Endothelial cell of umbilical vein (primary cell): ENCODE data around the gene CD300C. TPM values are rescaled to one million over a fixed set of nuclear protein-coding genes. Genes with fewer than 3 reads are reported as not detected.

Experiments
- BruUV-seq: library from RNA; stranded (reverse); fragments of 400-500 nt; replicated peaks from 2 replicates; lab custom pipeline; 2021; lab: Mats Ljungman, UMichigan
- CTCF ChIA-PET: fragments of 300-600, 350-600 bp; sonication (Branson Sonifier 250); formaldehyde crosslinking; loops from one replicate; lab custom pipeline; 2021; ENCODE audit warnings: antibody characterized with exemption, inconsistent platforms; lab: Charles Lee
- POLR2A ChIA-PET: fragments of 300-600, 350-600 bp; sonication (Branson Sonifier 250); formaldehyde crosslinking; loops from one replicate; lab custom pipeline; 2021; ENCODE audit warnings: antibody characterized with exemption, inconsistent platforms; lab: Charles Lee
- DNase-seq: peaks from one replicate; pipeline ENCODE4 v3.0.0-alpha.2; 2011; ENCODE audit warnings: low read depth, low spot score
- FAIRE-seq: peaks from 2 replicates; lab custom pipeline; 2011; peaks lifted over from hg19 to GRCh38; lab: Jason Lieb, UNC
- H2AFZ ChIP-seq: 2 replicates; pipeline ENCODE4 v1.6.0; 2012; ENCODE audit warnings: low read depth, low read length, control low read depth, inconsistent platforms
- H3K27ac ChIP-seq: 2 replicates; pipeline ENCODE4 v1.5.1; 2011; ENCODE audit warnings: low read depth, mild to moderate bottlenecking, control low read depth, low read length, moderate library complexity; ENCODE audit not compliant: insufficient read depth
- H3K27me3 ChIP-seq, 2 experiments: 2 replicates each; pipeline versions ENCODE4 v1.6.0 to v1.6.1; 2011; ENCODE audit warnings: low read length in 2 of 2, mixed read lengths in 1 of 2; ENCODE audit not compliant: control insufficient read depth in 2 of 2, insufficient read depth in 2 of 2
- H3K36me3 ChIP-seq, 2 experiments: 2 replicates in 1 of 2; 3 replicates in 1 of 2; pipeline ENCODE4 v1.5.1; 2011; ENCODE audit warnings: low read length in 2 of 2, mild to moderate bottlenecking in 1 of 2, moderate library complexity in 1 of 2; ENCODE audit not compliant: control insufficient read depth in 2 of 2, insufficient read depth in 2 of 2; ENCODE audit errors: extremely low read depth in 1 of 2
- H3K4me1 ChIP-seq: 3 replicates; pipeline ENCODE4 v1.5.1; 2011; ENCODE audit warnings: mild to moderate bottlenecking, low read length; ENCODE audit not compliant: control insufficient read depth, insufficient read depth; ENCODE audit errors: extremely low read depth
- H3K4me2 ChIP-seq: 2 replicates; pipeline ENCODE4 v1.6.1; 2011; ENCODE audit warnings: low read length, control low read depth, mixed read lengths; ENCODE audit not compliant: insufficient read depth
- H3K4me3 ChIP-seq, 3 experiments: fragments of 200-600 bp in 1 of 3; sonication (generic), shearing (Covaris generic) in 1 of 3; replicated peaks in 1 of 3; 2 replicates each; pipeline ENCODE4 v1.5.1; 2011 to 2016; ENCODE audit warnings: control low read depth in 3 of 3, low read length in 3 of 3, mild to moderate bottlenecking in 2 of 3, inconsistent platforms in 1 of 3, low read depth in 1 of 3, moderate library complexity in 1 of 3; ENCODE audit not compliant: insufficient read depth in 1 of 3
- H3K79me2 ChIP-seq: 2 replicates; pipeline ENCODE4 v1.6.0; 2012; ENCODE audit warnings: low read length, inconsistent platforms; ENCODE audit not compliant: control insufficient read depth, insufficient read depth
- H3K9ac ChIP-seq: replicated peaks from 2 replicates; pipeline ENCODE3; 2011; ENCODE audit warnings: low read length, control low read depth; ENCODE audit not compliant: insufficient read depth; ENCODE audit errors: extremely low read depth
- H3K9me1 ChIP-seq: replicated peaks from 3 replicates; pipeline ENCODE4 v1.6.0; 2011; ENCODE audit warnings: mild to moderate bottlenecking, low read length; ENCODE audit not compliant: control insufficient read depth, insufficient read depth; ENCODE audit errors: extremely low read depth
- H3K9me3 ChIP-seq: replicated peaks from 2 replicates; pipeline ENCODE4 v1.5.1; 2012; ENCODE audit warnings: low read length, inconsistent platforms; ENCODE audit not compliant: control insufficient read depth, insufficient read depth
- H4K20me1 ChIP-seq: replicated peaks from 2 replicates; pipeline ENCODE3; 2011; ENCODE audit warnings: mild to moderate bottlenecking, low read length; ENCODE audit not compliant: control insufficient read depth, insufficient read depth; ENCODE audit errors: extremely low read depth
- FOS ChIP-seq: IDR thresholded peaks from 2 replicates; pipeline ENCODE4 v1.6.1; 2011; ENCODE audit warnings: mild to moderate bottlenecking, low read length, moderate library complexity, borderline replicate concordance; ENCODE audit not compliant: insufficient read depth
- JUN ChIP-seq: IDR thresholded peaks from 2 replicates; pipeline ENCODE4 v1.6.1; 2011; ENCODE audit warnings: borderline replicate concordance, low read depth; ENCODE audit not compliant: insufficient read length, insufficient read depth
- POLR2A ChIP-seq: IDR thresholded peaks from 2 replicates; pipeline ENCODE4 v1.6.1; 2012; ENCODE audit warnings: low read depth, mild to moderate bottlenecking, control low read depth, low read length
- dilution Hi-C: fragments of 300-500 bp; cut with MboI; formaldehyde crosslinking; loops from one replicate; pipeline ENCODE4 v1.15.0; 2019; ENCODE audit warnings: low sequenced_read_pairs; ENCODE audit not compliant: extremely low pct_ligation_motif_present
- intact Hi-C: fragments of 100-400 bp; cut with micrococcal nuclease; formaldehyde crosslinking; loops from one replicate; pipeline ENCODE4 v1.10.0; 2022
- polyA plus RNA-seq, 4 experiments: library from polyadenylated mRNA; depleted of rRNA in 3 of 4; stranded (reverse) in 3 of 4; unstranded in 1 of 4; fragments of >200 nt; gene quantifications; 2 replicates each; pipeline versions ENCODE4 v1.2.1 to v1.2.3, GENCODE V29; 2011 to 2012; ENCODE audit warnings: missing spikeins in 1 of 4
- total RNA-seq: library from RNA; stranded (reverse); gene quantifications from 2 replicates; pipeline ENCODE4 v1.2.3, GENCODE V29; 2021
- TF ChIP-seq, protein P1 (sequence below): IDR thresholded peaks from 2 replicates; pipeline ENCODE4 v1.6.1; 2011; ENCODE audit not compliant: insufficient read depth, insufficient read length
- TF ChIP-seq, protein P2 (sequence below), 2 donors: IDR thresholded peaks; 1 replicate in 1 of 2; 2 replicates in 1 of 2; pipeline ENCODE4 v1.5.1; 2011; ENCODE audit warnings: low read length in 2 of 2, mild to moderate bottlenecking in 2 of 2, moderate library complexity in 2 of 2, control low read depth in 1 of 2, inconsistent platforms in 1 of 2, low read depth in 1 of 2; ENCODE audit not compliant: insufficient read depth in 1 of 2; ENCODE audit errors: extremely low read depth in 1 of 2

Gene CD300C
- total and polyA plus RNA-seq, 2 donors (not counting 3 experiments of a cell fraction or from before 2014, with no cell fraction given) = not detected

DNA sequence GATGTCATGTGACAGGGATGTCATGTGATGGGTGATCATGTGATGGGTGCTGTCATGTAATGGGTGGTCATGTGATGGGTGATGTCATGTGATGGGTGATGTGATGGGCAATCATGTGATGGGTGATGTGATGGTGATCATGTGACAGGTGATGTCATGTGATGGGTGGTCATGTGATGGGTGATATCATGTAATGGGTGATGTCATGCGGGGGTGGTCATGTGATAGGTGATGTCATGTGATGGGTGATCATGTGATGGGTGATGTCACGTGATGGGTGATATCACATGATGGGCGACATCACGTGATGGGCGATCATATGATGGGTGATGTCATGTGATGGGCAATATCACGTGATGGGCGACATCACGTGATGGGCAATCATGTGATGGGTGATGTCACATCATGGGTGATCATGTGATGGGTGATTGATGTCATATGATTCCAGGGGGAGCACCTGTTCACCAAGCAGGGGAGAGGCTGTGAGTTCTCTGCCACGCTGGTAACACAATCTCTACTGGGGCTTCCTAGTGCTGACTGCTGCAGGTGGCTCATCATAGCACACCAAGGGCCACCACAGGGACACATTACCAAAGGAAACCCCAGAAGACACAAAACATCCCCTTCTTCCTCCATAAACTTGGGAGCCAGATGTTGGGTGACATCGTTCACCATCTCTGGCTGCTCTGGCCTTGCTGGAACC, 31.1 kb downstream of the CD300C start:
- intact Hi-C loops = no loop called here
- H3K9me1 ChIP-seq = no peaks in the 10 kb centered on the region
- H3K4me2 ChIP-seq = no peak overlapping the region
- BruUV-seq = no TSS peak
- ChIA-PET POLR2A (no interaction called here), CTCF (no interaction called here)
- H3K9ac ChIP-seq = no peak overlapping the region
- H3K27me3 ChIP-seq = no peaks in the 10 kb centered on the region
- H4K20me1 ChIP-seq = no peaks in the 10 kb centered on the region
- H3K9me3 ChIP-seq = no peaks in the 10 kb centered on the region
- H3K4me3 ChIP-seq = no peak overlapping the region
- H2AFZ ChIP-seq = no peak overlapping the region
- no peaks in the 10 kb centered on the region for H3K4me1 ChIP-seq
- FAIRE-seq (no peak), DNase-seq (no peak)
- TF ChIP-seq JUN (peak; percentile 13), FOS (no peak)
- H3K79me2 ChIP-seq = no peaks in the 10 kb centered on the region
- dilution Hi-C loops = no loop called here
- H3K36me3 ChIP-seq = no peaks in the 10 kb centered on the region
- H3K27ac ChIP-seq = no peak overlapping the region

DNA sequence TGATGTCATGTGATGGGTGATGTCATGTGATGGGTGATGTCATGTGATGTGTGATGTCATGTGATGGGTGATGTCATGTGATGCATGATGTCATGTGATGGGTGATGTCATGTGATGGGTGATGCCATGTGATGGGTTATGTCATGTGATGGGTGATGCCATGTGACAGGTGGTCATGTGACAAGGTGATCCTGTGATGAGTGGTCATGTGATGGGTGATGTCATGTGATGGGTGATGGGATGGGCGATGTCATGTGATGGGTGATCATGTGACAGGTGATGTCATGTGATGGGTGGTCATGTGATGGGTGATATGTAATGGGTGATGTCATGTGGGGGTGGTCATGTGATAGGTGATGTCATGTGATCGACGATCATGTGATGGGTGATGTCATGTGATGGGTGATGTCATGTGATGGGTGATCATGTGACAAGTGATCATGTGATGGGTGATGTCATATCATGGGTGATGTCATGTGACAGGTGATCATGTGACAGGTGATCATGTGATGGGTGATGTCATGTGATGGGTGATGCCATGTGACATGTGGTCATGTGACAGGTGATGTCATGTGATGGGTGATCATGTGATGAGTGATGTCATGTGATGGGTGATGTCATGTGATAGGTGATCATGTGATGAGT, 31.8 kb downstream of the CD300C start:
- dilution Hi-C loops = no loop called here

More for the DNA sequence above, 31.8 kb downstream of the CD300C start:
- H3K9ac ChIP-seq = no peak overlapping the region
- FAIRE-seq = no peak
- POLR2A ChIA-PET = no interaction called here
- no peak overlapping the region for H2AFZ ChIP-seq
- CTCF ChIA-PET = no interaction called here
- H3K4me1 ChIP-seq = no peaks in the 10 kb centered on the region
- no peak overlapping the region for H3K27ac ChIP-seq
- no peaks in the 10 kb centered on the region for H3K9me1 ChIP-seq
- intact Hi-C loops = no loop called here
- H3K4me2 ChIP-seq = no peak overlapping the region
- no peaks in the 10 kb centered on the region for H3K9me3 ChIP-seq
- H3K27me3 ChIP-seq = no peaks in the 10 kb centered on the region
- H3K36me3 ChIP-seq = no peaks in the 10 kb centered on the region
- H4K20me1 ChIP-seq = no peaks in the 10 kb centered on the region
- no peaks in the 10 kb centered on the region for H3K79me2 ChIP-seq
- H3K4me3 ChIP-seq = no peak overlapping the region
- TF ChIP-seq, protein P1, sequence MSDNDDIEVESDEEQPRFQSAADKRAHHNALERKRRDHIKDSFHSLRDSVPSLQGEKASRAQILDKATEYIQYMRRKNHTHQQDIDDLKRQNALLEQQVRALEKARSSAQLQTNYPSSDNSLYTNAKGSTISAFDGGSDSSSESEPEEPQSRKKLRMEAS = peak; percentile 79
- TF ChIP-seq, protein P2, sequence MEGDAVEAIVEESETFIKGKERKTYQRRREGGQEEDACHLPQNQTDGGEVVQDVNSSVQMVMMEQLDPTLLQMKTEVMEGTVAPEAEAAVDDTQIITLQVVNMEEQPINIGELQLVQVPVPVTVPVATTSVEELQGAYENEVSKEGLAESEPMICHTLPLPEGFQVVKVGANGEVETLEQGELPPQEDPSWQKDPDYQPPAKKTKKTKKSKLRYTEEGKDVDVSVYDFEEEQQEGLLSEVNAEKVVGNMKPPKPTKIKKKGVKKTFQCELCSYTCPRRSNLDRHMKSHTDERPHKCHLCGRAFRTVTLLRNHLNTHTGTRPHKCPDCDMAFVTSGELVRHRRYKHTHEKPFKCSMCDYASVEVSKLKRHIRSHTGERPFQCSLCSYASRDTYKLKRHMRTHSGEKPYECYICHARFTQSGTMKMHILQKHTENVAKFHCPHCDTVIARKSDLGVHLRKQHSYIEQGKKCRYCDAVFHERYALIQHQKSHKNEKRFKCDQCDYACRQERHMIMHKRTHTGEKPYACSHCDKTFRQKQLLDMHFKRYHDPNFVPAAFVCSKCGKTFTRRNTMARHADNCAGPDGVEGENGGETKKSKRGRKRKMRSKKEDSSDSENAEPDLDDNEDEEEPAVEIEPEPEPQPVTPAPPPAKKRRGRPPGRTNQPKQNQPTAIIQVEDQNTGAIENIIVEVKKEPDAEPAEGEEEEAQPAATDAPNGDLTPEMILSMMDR (IDR thresholded peaks at IDR 0.05; ENCODE audit: extremely low read depth in 1 of 2, insufficient read depth in 1 of 2, low read depth in 1 of 2, low read length in 2 of 2) = no peak
- peak; percentile 50 for TF ChIP-seq JUN
- no peak for TF ChIP-seq POLR2A
- BruUV-seq = no TSS peak
- DNase-seq = peak; percentile 31
